LNCAP (cell line): ENCODE results near the gene INSYN2B.

Experiments
- TF ChIP-seq, protein P1 (sequence below): fragments of 450-650 bp; IDR thresholded peaks from 2 replicates; pipeline ENCODE4 v1.5.1; 2017; ENCODE audit warnings: mild to moderate bottlenecking

The INSYN2B gene

DNA sequence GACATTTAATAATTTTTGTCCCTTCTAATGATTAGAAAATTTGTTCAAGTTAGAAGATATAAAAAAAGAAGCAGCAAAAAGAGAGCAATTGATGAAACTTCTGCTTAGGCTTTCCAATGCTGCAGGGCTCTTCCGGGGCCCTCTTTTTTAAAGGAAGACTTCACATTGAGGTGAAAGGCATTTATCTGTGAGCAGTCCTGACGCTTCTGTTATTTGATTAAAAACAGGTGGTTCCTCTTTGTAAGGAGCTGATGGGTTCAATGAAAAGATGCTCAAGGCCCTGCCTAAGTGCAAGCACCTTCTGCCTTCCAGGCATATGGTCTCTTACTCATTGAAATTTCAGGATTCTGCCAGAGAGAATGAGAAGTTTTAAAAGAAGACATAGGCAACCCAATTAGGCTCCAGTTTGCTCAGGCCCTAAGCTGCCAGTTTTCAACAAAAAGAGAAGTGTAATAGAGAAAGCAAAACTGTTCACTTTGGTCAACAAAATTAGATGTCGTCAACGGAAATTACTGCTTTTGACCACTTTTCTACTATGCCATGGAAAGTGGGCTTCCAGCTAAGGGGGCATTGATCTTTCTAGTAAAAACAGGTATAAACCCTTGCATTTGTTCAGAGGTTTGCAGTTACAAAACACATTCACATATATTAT, 100.2 kb downstream of the INSYN2B start:
- TF ChIP-seq, protein P1, sequence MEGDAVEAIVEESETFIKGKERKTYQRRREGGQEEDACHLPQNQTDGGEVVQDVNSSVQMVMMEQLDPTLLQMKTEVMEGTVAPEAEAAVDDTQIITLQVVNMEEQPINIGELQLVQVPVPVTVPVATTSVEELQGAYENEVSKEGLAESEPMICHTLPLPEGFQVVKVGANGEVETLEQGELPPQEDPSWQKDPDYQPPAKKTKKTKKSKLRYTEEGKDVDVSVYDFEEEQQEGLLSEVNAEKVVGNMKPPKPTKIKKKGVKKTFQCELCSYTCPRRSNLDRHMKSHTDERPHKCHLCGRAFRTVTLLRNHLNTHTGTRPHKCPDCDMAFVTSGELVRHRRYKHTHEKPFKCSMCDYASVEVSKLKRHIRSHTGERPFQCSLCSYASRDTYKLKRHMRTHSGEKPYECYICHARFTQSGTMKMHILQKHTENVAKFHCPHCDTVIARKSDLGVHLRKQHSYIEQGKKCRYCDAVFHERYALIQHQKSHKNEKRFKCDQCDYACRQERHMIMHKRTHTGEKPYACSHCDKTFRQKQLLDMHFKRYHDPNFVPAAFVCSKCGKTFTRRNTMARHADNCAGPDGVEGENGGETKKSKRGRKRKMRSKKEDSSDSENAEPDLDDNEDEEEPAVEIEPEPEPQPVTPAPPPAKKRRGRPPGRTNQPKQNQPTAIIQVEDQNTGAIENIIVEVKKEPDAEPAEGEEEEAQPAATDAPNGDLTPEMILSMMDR: no peak

DNA sequence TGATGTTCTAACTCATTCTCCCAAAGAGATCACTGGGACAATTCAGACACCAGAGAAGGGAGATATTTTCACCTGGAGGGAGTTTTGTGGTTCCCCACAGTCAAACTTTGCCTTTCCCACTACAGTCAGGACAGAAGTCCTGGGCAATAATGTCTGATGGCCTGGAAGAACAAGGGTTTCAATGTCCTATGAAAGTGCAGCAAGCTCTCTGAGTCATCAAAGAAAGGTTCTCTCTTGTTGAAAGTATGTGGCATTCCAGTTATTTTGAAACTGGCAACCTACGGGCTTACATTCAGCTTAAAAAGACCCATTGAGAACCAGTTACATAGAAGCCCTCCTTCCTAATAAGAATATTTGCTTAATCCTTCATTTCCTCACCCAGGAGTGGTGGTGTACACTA, 103.9 kb downstream of the INSYN2B start:
- TF ChIP-seq, protein P1: no peak

DNA sequence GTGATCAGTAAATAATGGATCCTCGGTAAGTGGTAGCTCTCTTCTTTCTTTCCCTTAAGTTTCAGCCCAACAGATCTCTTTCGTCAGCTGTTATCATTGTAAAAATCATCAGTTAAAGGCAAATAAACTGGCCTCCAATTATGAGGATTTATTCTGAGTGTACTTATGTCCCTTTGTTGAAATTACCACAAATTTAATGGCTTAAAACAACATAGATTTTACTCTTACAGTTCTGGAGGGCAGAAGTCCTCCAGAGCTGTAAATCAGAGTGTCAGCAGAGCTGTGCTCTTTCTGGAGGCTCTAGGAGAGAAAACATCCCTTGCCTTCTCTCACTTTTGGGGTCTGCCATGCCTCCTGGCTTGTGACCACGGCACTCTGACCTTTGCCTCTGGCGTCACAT, 104.6 kb downstream of the INSYN2B start:
- TF ChIP-seq, protein P1: no peak

DNA sequence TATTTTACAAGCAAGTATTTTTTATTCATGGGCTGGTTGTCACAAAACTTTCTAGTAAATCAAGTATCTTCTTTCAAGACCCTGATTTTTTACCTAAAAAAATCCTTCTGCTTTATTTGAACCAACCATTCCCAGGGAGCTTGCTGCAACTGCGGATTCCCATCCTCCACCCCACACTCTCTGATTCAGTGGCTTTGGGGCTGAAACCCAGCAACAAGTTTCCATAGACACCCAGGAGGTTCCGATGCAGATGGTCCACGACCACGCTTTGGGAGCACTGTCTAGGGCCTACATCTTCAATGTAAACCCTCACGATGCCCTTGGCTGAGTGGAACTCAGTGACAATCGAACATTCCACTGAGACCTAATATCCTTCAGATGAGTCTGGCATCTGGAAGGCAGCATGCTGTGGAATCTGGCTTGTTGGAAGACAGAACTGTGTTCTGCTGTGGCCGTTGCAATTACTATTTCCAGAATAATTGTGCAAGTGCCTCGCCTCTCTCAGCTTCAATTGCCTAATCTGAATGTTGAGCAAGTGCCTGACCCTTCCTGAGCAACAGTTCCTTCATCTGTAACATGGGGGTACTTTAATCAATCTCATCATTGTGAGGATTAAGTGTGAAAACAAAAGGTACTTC, 105.1 kb downstream of the INSYN2B start:
- TF ChIP-seq, protein P1: no peak

DNA sequence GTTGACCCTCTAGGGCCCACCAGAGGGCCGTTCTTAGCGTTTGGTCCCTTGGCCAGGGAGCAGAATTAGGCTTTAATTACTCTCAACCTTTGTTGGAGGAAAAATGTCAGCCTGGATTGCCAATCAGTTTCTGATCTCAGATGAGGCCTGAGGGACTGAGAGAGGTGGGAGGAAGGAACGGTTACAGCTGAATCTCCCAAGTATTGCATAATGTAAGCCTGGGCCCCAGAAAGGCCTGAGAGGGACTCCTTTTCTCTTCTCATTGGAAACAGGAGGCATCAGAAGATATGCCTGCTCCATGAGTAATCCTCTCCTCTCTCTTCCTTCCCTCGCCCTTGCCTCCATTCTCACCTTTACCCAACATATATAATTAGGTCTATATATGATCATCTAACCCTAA, 105.7 kb downstream of the INSYN2B start:
- TF ChIP-seq, protein P1: no peak

DNA sequence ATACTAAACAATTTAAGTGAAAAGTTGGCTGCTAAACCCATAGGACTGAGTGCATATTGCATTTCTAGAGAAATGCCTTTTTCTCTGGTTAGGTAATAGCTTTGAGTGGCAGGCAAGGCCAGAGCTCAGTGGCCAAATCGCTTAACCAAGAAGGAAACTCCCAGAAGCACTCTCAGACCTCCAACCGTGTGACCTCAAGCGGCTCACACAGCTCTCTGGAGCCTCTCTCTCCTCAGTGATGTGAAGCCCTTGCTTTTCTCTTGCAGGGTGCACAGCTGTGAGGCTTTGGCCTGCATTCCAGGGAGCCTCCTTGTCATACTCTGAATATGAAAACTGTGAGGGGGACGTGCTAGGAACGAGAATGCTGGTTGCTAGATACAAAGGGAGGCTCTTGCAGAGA, 106.7 kb downstream of the INSYN2B start:
- TF ChIP-seq, protein P1: no peak

DNA sequence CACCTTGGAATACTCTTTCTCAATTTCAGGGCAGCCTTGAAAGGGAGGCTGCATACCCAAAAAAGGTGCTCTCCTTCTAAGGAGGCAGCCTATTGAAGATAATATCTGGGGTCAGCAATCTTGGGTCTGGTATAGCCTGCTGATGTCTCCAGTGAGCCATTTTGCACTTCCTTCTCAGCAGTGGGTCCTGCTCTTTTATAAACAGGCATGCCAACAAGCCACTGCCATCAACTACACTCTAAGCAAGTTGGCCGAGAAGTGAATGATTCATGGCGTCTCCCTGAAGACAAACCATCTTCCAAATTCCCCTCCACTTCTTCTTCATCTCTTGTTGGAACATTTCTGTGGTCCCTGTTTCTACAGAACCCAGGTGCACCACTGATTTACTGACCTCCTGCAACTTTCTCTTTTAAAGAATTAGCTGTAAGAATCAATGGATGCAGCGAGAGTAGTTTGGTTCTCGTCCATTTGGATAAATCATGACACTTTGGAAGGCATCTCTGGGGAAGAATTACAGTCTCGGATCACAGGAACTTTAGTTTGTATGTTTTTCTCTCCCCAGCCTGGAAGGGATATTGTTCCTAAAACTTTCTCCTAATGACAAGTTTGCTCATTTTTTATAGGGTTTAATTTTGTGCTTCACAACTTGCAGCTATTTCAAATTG, 108.3 kb downstream of the INSYN2B start:
- TF ChIP-seq, protein P1: no peak
